ENCODE results near the gene CHPF.

The CHPF gene

GRCh38 chr2:219542931-219543595 is 546 bp downstream of the CHPF start:
- peak; percentile 64 for DNase-seq
- H3K9me3 ChIP-seq (ENCODE audit: severe bottlenecking) = no peaks in the 10 kb centered on the region
- peak overlapping the region; percentile 88 for H3K4me3 ChIP-seq (ENCODE audit: low read depth, low read length)
- peaks cover 57% of the 10 kb centered on the region for H3K36me3 ChIP-seq
- no peaks in the 10 kb centered on the region for H3K27me3 ChIP-seq (ENCODE audit: insufficient read depth, low read depth, severe bottlenecking)
- TF ChIP-seq, protein P1, sequence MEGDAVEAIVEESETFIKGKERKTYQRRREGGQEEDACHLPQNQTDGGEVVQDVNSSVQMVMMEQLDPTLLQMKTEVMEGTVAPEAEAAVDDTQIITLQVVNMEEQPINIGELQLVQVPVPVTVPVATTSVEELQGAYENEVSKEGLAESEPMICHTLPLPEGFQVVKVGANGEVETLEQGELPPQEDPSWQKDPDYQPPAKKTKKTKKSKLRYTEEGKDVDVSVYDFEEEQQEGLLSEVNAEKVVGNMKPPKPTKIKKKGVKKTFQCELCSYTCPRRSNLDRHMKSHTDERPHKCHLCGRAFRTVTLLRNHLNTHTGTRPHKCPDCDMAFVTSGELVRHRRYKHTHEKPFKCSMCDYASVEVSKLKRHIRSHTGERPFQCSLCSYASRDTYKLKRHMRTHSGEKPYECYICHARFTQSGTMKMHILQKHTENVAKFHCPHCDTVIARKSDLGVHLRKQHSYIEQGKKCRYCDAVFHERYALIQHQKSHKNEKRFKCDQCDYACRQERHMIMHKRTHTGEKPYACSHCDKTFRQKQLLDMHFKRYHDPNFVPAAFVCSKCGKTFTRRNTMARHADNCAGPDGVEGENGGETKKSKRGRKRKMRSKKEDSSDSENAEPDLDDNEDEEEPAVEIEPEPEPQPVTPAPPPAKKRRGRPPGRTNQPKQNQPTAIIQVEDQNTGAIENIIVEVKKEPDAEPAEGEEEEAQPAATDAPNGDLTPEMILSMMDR (IDR thresholded peaks at IDR 0.05; ENCODE audit: low read depth, low read length) = no peak
- peak overlapping the region; percentile 71 for H3K27ac ChIP-seq

GRCh38 chr2:219541611-219542180 is 1.9 kb downstream of the CHPF start:
- H3K9me3 ChIP-seq (ENCODE audit: severe bottlenecking) = no peaks in the 10 kb centered on the region
- DNase-seq = peak; percentile 91
- H3K27me3 ChIP-seq (ENCODE audit: insufficient read depth, low read depth, severe bottlenecking) = no peaks in the 10 kb centered on the region
- TF ChIP-seq, protein P1 (IDR thresholded peaks at IDR 0.05; ENCODE audit: low read depth, low read length) = peak; percentile 82
- H3K4me3 ChIP-seq (ENCODE audit: low read depth, low read length) = peak overlapping the region; percentile 17
- H3K36me3 ChIP-seq = peaks cover 56% of the 10 kb centered on the region
- H3K27ac ChIP-seq = no peak overlapping the region

DNA sequence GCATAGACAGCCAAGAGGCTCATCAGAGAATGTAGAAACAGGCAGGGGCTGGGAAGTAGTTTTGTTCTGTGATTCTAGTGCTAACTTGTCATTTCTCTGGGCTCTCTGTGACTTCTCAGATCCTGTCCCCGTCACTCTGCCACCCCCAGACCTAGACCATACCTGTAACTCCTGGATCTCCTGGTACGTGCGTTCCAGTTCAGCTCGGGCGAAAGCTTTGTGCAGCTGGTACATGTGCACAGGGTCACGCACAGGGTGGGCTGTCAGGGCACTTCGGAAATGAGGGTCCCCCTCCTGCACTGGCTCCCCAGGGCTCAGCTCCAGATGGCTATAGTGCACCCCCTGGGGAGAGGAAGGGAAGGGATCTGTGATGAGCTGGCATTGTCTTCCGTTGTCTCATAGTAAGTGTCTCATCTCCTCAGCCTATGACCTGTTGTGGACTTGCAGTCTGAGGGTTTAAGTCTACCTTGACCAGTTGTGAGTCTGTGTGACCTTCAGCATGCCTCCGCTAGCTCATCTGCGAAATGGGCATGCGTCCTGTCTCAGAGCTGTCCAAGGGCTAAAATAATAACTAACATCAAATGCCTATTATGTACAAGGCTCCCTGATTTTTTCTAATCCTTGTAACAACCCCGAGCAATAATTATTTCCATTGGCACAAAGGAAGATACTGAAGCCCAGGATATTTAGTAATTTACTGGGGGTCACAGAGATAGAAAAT is 2.7 kb downstream of the CHPF start:
- Histone ChIP-seq H3K27me3 (ENCODE audit: insufficient read depth, low read depth, severe bottlenecking) (no peaks in the 10 kb centered on the region), H3K27ac (no peak overlapping the region), H3K9me3 (ENCODE audit: severe bottlenecking) (no peaks in the 10 kb centered on the region), H3K4me3 (ENCODE audit: low read depth, low read length) (no peak overlapping the region), H3K36me3 (peaks cover 55% of the 10 kb centered on the region)
- no peak for DNase-seq
- TF ChIP-seq, protein P1 (IDR thresholded peaks at IDR 0.05; ENCODE audit: low read depth, low read length) = no peak

DNA sequence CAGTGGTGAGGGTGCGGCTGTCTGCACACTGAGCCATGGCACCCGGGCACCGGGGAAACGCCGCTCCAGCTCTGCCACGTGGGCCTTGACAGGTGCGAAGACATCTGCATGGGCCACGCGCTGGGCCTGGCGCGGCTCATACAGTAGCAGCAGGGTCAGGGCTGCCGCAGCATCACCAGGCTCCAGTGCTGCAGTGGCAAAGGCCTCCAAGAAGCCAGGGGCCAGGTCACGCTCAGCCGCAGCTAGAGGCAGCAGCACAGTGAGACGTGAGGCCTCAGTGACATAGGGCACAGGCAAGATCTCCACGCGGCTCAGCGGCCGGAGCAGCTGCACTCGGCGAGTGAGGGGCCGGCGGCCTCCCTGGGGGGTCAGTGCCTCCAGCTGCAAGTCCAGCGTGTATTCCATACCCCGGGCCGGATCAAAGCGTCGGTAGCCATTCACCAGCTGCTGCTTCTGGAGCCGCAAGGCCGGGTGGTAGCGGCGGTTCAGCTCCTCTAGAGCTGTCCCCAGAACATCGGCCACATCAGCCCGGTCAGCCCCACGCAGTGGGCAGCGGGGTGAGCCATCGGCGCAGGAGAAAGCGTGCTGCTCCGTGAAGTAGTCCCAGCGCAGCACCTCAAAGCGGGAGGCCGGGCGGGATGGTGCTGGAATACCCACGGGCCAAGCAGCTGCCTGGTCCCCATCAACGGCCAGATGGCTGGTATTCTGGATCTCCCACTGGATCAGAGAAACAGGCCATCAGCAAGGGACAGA is 3.5 kb downstream of the CHPF start:
- no peaks in the 10 kb centered on the region for H3K27me3 ChIP-seq (ENCODE audit: insufficient read depth, low read depth, severe bottlenecking)
- no peak overlapping the region for H3K4me3 ChIP-seq (ENCODE audit: low read depth, low read length)
- no peak for DNase-seq
- TF ChIP-seq, protein P1 (IDR thresholded peaks at IDR 0.05; ENCODE audit: low read depth, low read length) = no peak
- no peaks in the 10 kb centered on the region for H3K9me3 ChIP-seq (ENCODE audit: severe bottlenecking)
- H3K27ac ChIP-seq = no peak overlapping the region
- peaks cover 52% of the 10 kb centered on the region for H3K36me3 ChIP-seq

DNA sequence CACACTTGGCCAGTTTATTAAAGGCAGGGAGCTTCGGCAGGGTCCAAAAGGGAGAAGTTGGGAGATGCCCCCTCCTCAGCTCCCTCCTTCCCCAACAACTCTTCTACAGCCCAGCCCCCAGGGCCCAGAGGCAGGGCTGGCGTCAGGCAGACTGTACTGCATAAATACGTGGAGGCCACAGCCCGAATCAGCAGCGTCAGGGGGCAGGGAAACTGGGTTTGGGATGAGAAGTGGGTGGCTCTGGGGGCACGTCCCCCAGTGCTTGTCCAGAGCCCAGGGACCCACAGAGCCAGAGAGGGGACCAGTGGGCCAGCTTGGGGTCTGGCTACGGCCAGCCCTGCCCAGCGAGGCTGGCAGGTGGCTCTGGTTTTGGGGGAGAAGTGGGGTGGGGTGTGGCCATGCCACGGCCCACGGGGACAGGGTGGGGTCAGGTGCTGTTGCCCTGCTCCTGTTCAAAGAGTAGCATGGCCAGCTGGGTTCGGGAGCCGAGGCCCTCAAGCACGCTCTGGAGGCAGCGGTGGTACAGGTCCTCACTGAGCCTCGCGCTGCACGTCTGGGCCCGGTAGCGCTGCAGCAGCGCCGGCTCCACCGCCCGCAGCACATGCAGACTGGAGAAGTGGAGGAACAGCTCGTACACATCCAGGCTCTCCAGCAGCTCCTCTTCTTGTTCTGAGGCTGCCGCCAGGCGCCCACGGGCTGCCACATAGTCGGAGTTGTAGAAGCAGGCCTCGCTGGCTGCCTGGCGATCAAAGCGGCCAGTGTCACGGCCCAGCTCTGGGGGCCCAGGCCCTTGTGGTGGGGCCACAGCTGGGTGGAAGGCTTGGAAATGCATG is 4.4 kb downstream of the CHPF start:
- no peaks in the 10 kb centered on the region for H3K27me3 ChIP-seq (ENCODE audit: insufficient read depth, low read depth, severe bottlenecking)
- peaks cover 52% of the 10 kb centered on the region for H3K36me3 ChIP-seq
- DNase-seq = no peak
- H3K27ac ChIP-seq = no peak overlapping the region
- H3K9me3 ChIP-seq (ENCODE audit: severe bottlenecking) = no peaks in the 10 kb centered on the region
- TF ChIP-seq, protein P1 (IDR thresholded peaks at IDR 0.05; ENCODE audit: low read depth, low read length) = no peak
- H3K4me3 ChIP-seq (ENCODE audit: low read depth, low read length) = no peak overlapping the region

Data from WERI-Rb-1 (cell line).